ENCODE results near the gene MXD1.

DNA sequence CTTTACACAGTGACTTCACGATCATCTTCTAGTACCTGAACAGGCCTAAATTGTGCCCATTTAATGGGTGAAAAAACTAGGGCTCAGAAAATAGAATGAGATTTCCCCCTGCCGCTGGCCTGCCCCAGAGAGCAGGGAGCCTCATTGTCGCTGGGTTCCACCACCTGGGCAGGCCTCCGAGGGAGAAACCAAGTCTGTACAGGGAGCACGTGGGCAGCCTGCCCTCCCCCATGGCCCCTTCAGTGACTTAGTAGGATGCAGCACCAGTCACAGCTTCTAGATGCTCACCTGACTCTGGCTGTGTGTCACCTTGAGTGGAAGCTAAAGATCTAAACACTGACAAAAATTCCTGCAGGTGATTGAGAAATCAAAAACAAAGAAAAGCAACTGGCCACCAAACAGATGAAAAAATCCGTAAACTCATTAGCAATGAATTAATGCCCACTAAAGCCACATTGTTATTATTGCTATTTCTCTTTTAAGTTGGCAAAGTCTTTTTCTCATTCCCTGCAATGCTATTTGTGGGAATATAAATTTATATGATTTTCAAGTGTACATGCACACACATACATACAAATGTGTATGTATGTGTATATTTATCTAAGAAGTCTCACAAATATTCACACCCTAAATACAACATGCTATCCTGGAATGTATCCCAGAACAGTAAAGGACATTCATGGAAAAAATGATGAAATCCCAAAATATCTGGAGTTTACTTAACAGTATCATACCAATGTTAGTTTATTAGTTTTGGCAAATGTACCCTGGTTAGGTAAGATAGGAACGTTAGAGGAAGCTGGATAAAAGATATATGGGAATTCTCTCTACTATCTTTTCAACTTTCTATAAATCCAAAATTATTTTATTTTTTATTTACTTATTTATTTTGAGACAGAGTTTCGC is 65.2 kb downstream of the MXD1 start:
- TF ChIP-seq, protein P1, sequence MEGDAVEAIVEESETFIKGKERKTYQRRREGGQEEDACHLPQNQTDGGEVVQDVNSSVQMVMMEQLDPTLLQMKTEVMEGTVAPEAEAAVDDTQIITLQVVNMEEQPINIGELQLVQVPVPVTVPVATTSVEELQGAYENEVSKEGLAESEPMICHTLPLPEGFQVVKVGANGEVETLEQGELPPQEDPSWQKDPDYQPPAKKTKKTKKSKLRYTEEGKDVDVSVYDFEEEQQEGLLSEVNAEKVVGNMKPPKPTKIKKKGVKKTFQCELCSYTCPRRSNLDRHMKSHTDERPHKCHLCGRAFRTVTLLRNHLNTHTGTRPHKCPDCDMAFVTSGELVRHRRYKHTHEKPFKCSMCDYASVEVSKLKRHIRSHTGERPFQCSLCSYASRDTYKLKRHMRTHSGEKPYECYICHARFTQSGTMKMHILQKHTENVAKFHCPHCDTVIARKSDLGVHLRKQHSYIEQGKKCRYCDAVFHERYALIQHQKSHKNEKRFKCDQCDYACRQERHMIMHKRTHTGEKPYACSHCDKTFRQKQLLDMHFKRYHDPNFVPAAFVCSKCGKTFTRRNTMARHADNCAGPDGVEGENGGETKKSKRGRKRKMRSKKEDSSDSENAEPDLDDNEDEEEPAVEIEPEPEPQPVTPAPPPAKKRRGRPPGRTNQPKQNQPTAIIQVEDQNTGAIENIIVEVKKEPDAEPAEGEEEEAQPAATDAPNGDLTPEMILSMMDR (IDR thresholded peaks at IDR 0.05): no peak
- TF ChIP-seq EZH2 (IDR thresholded peaks at IDR 0.05) (no peak), EZH2phosphoT487 (IDR thresholded peaks at IDR 0.05) (no peak)

Data from neural progenitor cell (in vitro differentiated cells).